Measurements from ENCODE around the gene BICDL1.

The BICDL1 gene

DNA sequence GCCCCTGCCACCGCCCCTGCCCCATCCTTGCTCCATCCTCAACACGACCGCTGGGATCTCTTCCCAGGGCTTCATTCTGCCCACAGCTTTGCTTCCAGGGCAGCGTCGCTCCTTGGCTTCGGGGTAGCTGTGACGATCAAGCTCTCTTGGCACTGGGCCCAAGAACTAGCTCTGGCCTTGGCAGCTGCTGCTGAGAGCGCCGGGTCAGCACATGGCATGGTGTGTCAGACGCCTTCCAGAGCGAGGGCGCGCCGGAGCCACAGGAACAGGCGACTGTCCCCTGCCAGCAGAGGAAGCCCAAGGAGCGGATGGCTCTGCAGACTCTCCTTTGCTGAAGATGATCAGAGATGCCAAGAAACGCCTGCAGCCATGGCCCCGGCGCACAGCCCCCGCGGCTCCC, 111.6 kb downstream of the BICDL1 start:
- Histone ChIP-seq H3K9ac (ENCODE audit: low read length) (no peak overlapping the region), H3K36me3 (ENCODE audit: low read length) (no peaks in the 10 kb centered on the region)

DNA sequence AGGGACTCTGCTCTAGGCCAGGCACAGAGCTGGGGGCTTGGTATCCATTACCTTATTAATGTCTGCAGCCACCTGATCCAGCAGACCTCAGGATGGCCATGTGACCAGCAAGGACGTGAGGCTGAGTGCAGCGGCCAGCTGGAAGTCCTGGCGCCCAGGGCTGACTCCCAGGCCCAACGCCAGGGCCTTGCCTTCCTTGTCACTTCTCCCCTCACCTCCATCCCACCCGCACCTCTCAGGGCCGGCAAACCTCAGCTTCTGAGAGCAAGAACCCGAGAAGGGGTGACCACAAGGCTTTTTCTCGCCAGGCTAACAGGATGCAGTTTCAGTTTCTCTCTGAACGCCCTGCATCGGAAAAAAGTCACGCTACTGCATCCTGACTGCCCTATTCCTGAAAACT, 112.1 kb downstream of the BICDL1 start:
- H3K9me2 ChIP-seq (replicated peaks; ENCODE audit: insufficient read depth, low read length) = no peaks in the 10 kb centered on the region
- H2AFZ ChIP-seq (ENCODE audit: low read depth, low read length, severe bottlenecking) = no peak overlapping the region
- no peaks in the 10 kb centered on the region; the same call in 1 of the 2 replicates for H4K20me1 ChIP-seq (ENCODE audit: low read depth, low read length)
- no peaks in the 10 kb centered on the region for H3K9me3 ChIP-seq (ENCODE audit: insufficient read depth, low read length)
- no peaks in the 10 kb centered on the region for H3K27me3 ChIP-seq (ENCODE audit: low read length)
- H3F3A ChIP-seq (ENCODE audit: insufficient read depth) = no peaks in the 10 kb centered on the region
- no peak for TF ChIP-seq CTCF (IDR thresholded peaks at IDR 0.05; ENCODE audit: insufficient read depth, low read length, poor library complexity, severe bottlenecking)
- TF ChIP-seq EZH2phosphoT487 (conservative IDR thresholded peaks at IDR 0.05; ENCODE audit: low read length) = no peak
- H3K27ac ChIP-seq (ENCODE audit: low read depth, low read length) = no peak overlapping the region
- peaks cover 70% of the 10 kb centered on the region for H3K79me2 ChIP-seq (ENCODE audit: insufficient read depth, low read length)
- H3K9ac ChIP-seq (ENCODE audit: low read length) = no peak overlapping the region
- no peak overlapping the region for H3K4me2 ChIP-seq (ENCODE audit: low read depth, low read length, poor library complexity, severe bottlenecking)
- no peak overlapping the region for H3K4me3 ChIP-seq (ENCODE audit: insufficient read depth, low read length, poor library complexity, severe bottlenecking)
- H3K36me3 ChIP-seq (ENCODE audit: low read length) = no peaks in the 10 kb centered on the region

More for the DNA sequence above, 111.6 kb downstream of the BICDL1 start:
- H3K9me3 ChIP-seq (ENCODE audit: insufficient read depth, low read length) = no peaks in the 10 kb centered on the region
- H3F3A ChIP-seq (ENCODE audit: insufficient read depth) = no peaks in the 10 kb centered on the region
- TF ChIP-seq EZH2phosphoT487 (conservative IDR thresholded peaks at IDR 0.05; ENCODE audit: low read length) (no peak), CTCF (IDR thresholded peaks at IDR 0.05; ENCODE audit: insufficient read depth, low read length, poor library complexity, severe bottlenecking) (no peak)
- no peak overlapping the region for H3K27ac ChIP-seq (ENCODE audit: low read depth, low read length)
- no peak overlapping the region for H2AFZ ChIP-seq (ENCODE audit: low read depth, low read length, severe bottlenecking)
- no peaks in the 10 kb centered on the region for H3K27me3 ChIP-seq (ENCODE audit: low read length)
- H3K4me3 ChIP-seq (ENCODE audit: insufficient read depth, low read length, poor library complexity, severe bottlenecking) = no peak overlapping the region
- no peaks in the 10 kb centered on the region for H3K9me2 ChIP-seq (replicated peaks; ENCODE audit: insufficient read depth, low read length)
- no peaks in the 10 kb centered on the region; the same call in 1 of the 2 replicates for H4K20me1 ChIP-seq (ENCODE audit: low read depth, low read length)
- H3K4me2 ChIP-seq (ENCODE audit: low read depth, low read length, poor library complexity, severe bottlenecking) = no peak overlapping the region
- H3K79me2 ChIP-seq (ENCODE audit: insufficient read depth, low read length) = peaks cover 65% of the 10 kb centered on the region

DNA sequence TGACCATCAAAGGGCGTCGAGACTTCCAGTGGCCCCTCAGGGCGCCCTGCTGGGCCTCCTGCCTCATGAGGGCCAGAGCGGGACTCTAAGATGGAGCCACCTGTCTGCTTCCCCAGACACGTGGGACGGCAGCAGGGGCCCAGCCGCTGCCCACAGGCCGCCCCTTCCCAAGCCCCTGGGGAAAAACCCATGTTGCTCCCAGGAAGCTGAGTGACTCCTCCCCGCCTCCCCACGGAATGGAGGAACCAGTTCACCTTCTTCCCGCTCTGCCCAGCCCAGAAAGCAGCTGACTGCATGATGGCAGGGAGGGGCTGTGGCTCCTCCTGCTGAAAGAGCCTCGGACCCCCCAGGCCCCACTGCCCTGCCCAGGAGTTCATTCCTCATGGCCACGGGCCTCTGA, 112.6 kb downstream of the BICDL1 start:
- Histone ChIP-seq H2AFZ (ENCODE audit: low read depth, low read length, severe bottlenecking) (no peak overlapping the region), H4K20me1 (ENCODE audit: low read depth, low read length) (no peaks in the 10 kb centered on the region; the same call in 1 of the 2 replicates), H3K27me3 (ENCODE audit: low read length) (no peaks in the 10 kb centered on the region), H3K9me3 (ENCODE audit: insufficient read depth, low read length) (no peaks in the 10 kb centered on the region), H3K4me2 (ENCODE audit: low read depth, low read length, poor library complexity, severe bottlenecking) (no peak overlapping the region), H3K27ac (ENCODE audit: low read depth, low read length) (no peak overlapping the region), H3K9me2 (replicated peaks; ENCODE audit: insufficient read depth, low read length) (no peaks in the 10 kb centered on the region), H3K9ac (ENCODE audit: low read length) (no peak overlapping the region), H3K4me3 (ENCODE audit: insufficient read depth, low read length, poor library complexity, severe bottlenecking) (no peak overlapping the region), H3K36me3 (ENCODE audit: low read length) (no peaks in the 10 kb centered on the region), H3K79me2 (ENCODE audit: insufficient read depth, low read length) (peaks cover 75% of the 10 kb centered on the region), H3F3A (ENCODE audit: insufficient read depth) (no peaks in the 10 kb centered on the region)
- no peak for TF ChIP-seq EZH2phosphoT487 (conservative IDR thresholded peaks at IDR 0.05; ENCODE audit: low read length)

DNA sequence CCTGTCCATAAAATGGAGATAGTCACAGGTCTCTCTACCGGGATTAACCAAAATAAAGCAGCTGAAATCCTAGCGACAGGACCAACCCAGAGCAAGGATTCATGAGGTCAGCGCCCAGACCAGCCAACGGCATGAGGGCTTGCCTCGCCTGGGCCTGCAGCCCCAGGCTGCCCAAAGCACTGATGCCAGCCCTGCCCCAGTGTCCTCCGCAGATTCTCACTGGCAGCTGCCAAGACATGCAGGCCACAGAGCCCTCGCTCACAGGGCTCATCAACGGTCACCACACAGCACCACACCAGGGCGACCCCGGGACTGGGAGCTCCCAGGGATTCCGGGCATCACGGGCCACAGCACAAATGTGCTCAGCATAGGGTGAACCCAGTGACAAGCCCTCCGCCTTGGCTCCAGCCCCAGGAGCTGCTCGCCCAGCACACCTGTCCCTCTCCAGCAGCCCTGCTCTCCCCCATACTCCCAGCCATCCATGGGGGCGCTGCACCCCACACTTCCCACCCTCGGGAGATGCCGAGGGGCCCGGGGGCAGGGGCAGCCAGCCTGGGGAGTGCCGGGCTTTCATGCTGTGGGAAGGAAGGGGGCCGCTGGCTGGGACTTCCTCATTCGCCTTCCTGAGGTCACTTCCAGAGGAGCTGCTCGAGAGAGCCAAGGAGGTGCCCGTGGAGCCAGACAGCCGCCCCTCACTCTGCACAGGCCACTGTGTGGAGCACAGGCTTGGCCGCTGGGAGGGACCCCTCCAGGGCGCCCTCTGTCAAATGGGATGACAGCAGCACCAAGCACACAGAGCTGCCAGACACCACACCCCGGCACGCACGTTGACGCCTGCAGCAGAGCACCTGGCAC, 113.4 kb downstream of the BICDL1 start:
- Histone ChIP-seq H3K9ac (ENCODE audit: low read length) (no peak overlapping the region), H3K79me2 (ENCODE audit: insufficient read depth, low read length) (peaks cover 83% of the 10 kb centered on the region), H3K9me3 (ENCODE audit: insufficient read depth, low read length) (no peaks in the 10 kb centered on the region), H3K36me3 (ENCODE audit: low read length) (no peaks in the 10 kb centered on the region), H3K27me3 (ENCODE audit: low read length) (no peaks in the 10 kb centered on the region), H3K9me2 (replicated peaks; ENCODE audit: insufficient read depth, low read length) (no peaks in the 10 kb centered on the region), H4K20me1 (ENCODE audit: low read depth, low read length) (no peaks in the 10 kb centered on the region; the same call in 1 of the 2 replicates), H2AFZ (ENCODE audit: low read depth, low read length, severe bottlenecking) (no peak overlapping the region), H3K4me3 (ENCODE audit: insufficient read depth, low read length, poor library complexity, severe bottlenecking) (no peak overlapping the region), H3K4me2 (ENCODE audit: low read depth, low read length, poor library complexity, severe bottlenecking) (no peak overlapping the region), H3K27ac (ENCODE audit: low read depth, low read length) (no peak overlapping the region), H3F3A (ENCODE audit: insufficient read depth) (no peaks in the 10 kb centered on the region)
- TF ChIP-seq CTCF (IDR thresholded peaks at IDR 0.05; ENCODE audit: insufficient read depth, low read length, poor library complexity, severe bottlenecking) = no peak
- TF ChIP-seq EZH2phosphoT487 (conservative IDR thresholded peaks at IDR 0.05; ENCODE audit: low read length) = no peak
